Measurements from ENCODE around the gene PRKCA. TPM values are rescaled to one million over a fixed set of nuclear protein-coding genes. Genes with fewer than 3 reads are reported as not detected.

Gene PRKCA
- total and polyA plus RNA-seq, 10 of the 15 experiments (the other 5 are each of a cell fraction or from before 2014, with no cell fraction given) = 0.11 to 14.6 (median 0.72) TPM

DNA sequence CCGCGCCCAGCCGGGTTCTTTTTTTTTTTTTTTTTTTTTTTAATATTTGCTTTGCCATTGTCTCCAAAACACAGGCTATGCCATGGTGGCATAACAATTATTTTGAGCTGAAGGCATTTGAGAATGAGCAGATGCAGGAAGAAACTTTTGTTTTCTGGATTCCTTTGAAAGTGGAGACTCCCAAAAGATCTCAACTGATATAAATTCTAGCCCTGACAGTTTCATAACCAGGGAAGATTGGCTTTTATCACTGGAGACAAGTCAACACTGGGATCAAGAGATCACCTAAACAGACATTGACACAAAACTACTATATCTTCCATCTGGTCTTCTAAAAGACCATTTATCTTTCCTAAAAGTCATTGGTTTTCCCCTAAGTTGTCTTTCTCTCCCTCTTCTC is 10.1 kb upstream of the PRKCA start:
- H3K4me2 ChIP-seq (ENCODE audit: control insufficient read depth, insufficient read depth) = no peak overlapping the region
- no peak overlapping the region for H2AFZ ChIP-seq (ENCODE audit: control insufficient read depth, low read depth, low read length)
- no peak overlapping the region for H3K4me3 ChIP-seq
- ChIA-PET CTCF (no interaction called here), POLR2A (no interaction called here), RAD21 (ENCODE audit: unreplicated experiment) (no interaction called here), SMC1A (ENCODE audit: uncharacterized antibody, unreplicated experiment) (interaction anchor here (0.9 kb wide), 1 partner anchor 21 kb away, joined by 3 read pairs; no protein-coding TSS in a partner anchor)
- in situ Hi-C loops (cut with MboI) (no loop called here), intact Hi-C loops (cut with micrococcal nuclease; ENCODE audit: unreplicated experiment) (no loop called here)
- H3K27me3 ChIP-seq (replicated peaks in 1 of 2; ENCODE audit: control insufficient read depth in 2 of 2, insufficient read depth in 2 of 2, low read length in 1 of 2) = peaks cover 0 to 2% of the 10 kb centered on the region in 2 experiments; a peak in 2 of 4 replicates
- ATAC-seq = no peak
- no peak for DNase-seq (ENCODE audit: low read depth, low spot score)
- TF ChIP-seq IRF4 (IDR thresholded peaks at IDR 0.05; ENCODE audit: low read depth, low read length) = no peak
- no peak for TF ChIP-seq FOS (IDR thresholded peaks at IDR 0.05; ENCODE audit: borderline replicate concordance, extremely low read depth, insufficient read length)
- no peak for TF ChIP-seq RAD21 (IDR thresholded peaks at IDR 0.05; ENCODE audit: insufficient read depth, low read depth, low read length)
- TF ChIP-seq SUZ12 (IDR thresholded peaks at IDR 0.05; ENCODE audit: unreplicated experiment) = no peak
- no peak for TF ChIP-seq MTA2 (IDR thresholded peaks at IDR 0.05; ENCODE audit: low read depth)
- no peak for TF ChIP-seq SIN3A (IDR thresholded peaks at IDR 0.05; ENCODE audit: low read depth, low read length)
- no peak for TF ChIP-seq SREBF2 (IDR thresholded peaks at IDR 0.05; ENCODE audit: low read length)
- no peak for TF ChIP-seq WRNIP1 (IDR thresholded peaks at IDR 0.05; ENCODE audit: borderline replicate concordance, low read depth, low read length)
- TF ChIP-seq ATF7 (IDR thresholded peaks at IDR 0.05; ENCODE audit: low read depth) = no peak
- TF ChIP-seq RBBP5 (conservative IDR thresholded peaks at IDR 0.05) = no peak
- TF ChIP-seq, protein P1, sequence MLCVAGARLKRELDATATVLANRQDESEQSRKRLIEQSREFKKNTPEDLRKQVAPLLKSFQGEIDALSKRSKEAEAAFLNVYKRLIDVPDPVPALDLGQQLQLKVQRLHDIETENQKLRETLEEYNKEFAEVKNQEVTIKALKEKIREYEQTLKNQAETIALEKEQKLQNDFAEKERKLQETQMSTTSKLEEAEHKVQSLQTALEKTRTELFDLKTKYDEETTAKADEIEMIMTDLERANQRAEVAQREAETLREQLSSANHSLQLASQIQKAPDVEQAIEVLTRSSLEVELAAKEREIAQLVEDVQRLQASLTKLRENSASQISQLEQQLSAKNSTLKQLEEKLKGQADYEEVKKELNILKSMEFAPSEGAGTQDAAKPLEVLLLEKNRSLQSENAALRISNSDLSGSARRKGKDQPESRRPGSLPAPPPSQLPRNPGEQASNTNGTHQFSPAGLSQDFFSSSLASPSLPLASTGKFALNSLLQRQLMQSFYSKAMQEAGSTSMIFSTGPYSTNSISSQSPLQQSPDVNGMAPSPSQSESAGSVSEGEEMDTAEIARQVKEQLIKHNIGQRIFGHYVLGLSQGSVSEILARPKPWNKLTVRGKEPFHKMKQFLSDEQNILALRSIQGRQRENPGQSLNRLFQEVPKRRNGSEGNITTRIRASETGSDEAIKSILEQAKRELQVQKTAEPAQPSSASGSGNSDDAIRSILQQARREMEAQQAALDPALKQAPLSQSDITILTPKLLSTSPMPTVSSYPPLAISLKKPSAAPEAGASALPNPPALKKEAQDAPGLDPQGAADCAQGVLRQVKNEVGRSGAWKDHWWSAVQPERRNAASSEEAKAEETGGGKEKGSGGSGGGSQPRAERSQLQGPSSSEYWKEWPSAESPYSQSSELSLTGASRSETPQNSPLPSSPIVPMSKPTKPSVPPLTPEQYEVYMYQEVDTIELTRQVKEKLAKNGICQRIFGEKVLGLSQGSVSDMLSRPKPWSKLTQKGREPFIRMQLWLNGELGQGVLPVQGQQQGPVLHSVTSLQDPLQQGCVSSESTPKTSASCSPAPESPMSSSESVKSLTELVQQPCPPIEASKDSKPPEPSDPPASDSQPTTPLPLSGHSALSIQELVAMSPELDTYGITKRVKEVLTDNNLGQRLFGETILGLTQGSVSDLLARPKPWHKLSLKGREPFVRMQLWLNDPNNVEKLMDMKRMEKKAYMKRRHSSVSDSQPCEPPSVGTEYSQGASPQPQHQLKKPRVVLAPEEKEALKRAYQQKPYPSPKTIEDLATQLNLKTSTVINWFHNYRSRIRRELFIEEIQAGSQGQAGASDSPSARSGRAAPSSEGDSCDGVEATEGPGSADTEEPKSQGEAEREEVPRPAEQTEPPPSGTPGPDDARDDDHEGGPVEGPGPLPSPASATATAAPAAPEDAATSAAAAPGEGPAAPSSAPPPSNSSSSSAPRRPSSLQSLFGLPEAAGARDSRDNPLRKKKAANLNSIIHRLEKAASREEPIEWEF (IDR thresholded peaks at IDR 0.05; ENCODE audit: insufficient replicate concordance, low read depth, low read length) = no peak
- TF ChIP-seq, protein P2, sequence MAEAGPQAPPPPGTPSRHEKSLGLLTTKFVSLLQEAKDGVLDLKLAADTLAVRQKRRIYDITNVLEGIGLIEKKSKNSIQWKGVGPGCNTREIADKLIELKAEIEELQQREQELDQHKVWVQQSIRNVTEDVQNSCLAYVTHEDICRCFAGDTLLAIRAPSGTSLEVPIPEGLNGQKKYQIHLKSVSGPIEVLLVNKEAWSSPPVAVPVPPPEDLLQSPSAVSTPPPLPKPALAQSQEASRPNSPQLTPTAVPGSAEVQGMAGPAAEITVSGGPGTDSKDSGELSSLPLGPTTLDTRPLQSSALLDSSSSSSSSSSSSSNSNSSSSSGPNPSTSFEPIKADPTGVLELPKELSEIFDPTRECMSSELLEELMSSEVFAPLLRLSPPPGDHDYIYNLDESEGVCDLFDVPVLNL (IDR thresholded peaks at IDR 0.05; ENCODE audit: low read depth, low read length) = no peak
- TF ChIP-seq ZNF622 (IDR thresholded peaks at IDR 0.05) = no peak
- no peak for TF ChIP-seq ETV6 (conservative IDR thresholded peaks at IDR 0.05 in 1 of 2, IDR thresholded peaks at IDR 0.05 in 1 of 2; ENCODE audit: borderline replicate concordance in 1 of 2, low read depth in 1 of 2)
- TF ChIP-seq ZNF217 (IDR thresholded peaks at IDR 0.05) = no peak
- no peak for TF ChIP-seq TCF3 (IDR thresholded peaks at IDR 0.05; ENCODE audit: borderline replicate concordance, insufficient read depth, low read depth, low read length)
- TF ChIP-seq NFIC (IDR thresholded peaks at IDR 0.05; ENCODE audit: low read depth, low read length) = no peak
- no peak for TF ChIP-seq NFXL1 (IDR thresholded peaks at IDR 0.05; ENCODE audit: borderline replicate concordance)
- TF ChIP-seq CBX3 (IDR thresholded peaks at IDR 0.05; ENCODE audit: borderline replicate concordance, low read depth) = no peak
- no peaks in the 10 kb centered on the region for H3K9me3 ChIP-seq (replicated peaks; ENCODE audit: control insufficient read depth, insufficient read depth, low read length)
- H3K27ac ChIP-seq (ENCODE audit: control insufficient read depth, insufficient read depth) = no peak overlapping the region
- FAIRE-seq = no peak
- no peaks in the 10 kb centered on the region for H3K79me2 ChIP-seq (ENCODE audit: control insufficient read depth, insufficient read depth, low read length)
- H3K9ac ChIP-seq (ENCODE audit: control insufficient read depth, insufficient read depth, low read length) = no peak overlapping the region
- H3K4me1 ChIP-seq (ENCODE audit: control insufficient read depth, insufficient read depth, low read length) = no peaks in the 10 kb centered on the region
- no peaks in the 10 kb centered on the region for H4K20me1 ChIP-seq (ENCODE audit: control insufficient read depth, insufficient read depth)
- 70% methylated on average over 2 of the region's 3 CpGs for WGBS (ENCODE audit: insufficient coverage, insufficient replicate concordance, low lambda C conversion rate, missing lambda C conversion rate)
- H3K36me3 ChIP-seq (ENCODE audit: control insufficient read depth in 2 of 2, insufficient read depth in 2 of 2, low read length in 1 of 2) = no peaks in the 10 kb centered on the region
- BruUV-seq (replicated peaks) = no TSS peak

Data from GM12878 (cell line).